ENCODE measurements around the gene ESF1.

DNA sequence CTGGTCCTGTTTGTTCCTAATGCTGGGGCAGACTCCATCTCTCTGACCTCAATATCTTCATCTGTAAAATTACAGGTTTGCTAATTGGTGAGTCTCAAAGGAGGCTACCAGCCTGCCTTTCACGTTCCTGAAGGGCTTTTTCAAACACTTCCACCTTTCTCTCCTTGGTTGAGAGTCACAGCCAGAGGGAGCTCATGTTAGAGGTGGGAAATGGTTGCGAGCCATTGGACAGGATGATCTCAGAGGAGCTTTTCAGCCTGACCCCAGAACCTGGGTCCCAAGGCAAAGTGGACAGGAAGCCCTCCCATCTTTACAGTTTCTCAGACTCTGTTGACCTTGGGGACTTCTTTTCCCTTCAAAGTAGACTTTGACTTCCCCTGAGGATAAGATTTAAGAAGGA lies 37.7 kb upstream of the ESF1 start:
- TF ChIP-seq, protein P1, sequence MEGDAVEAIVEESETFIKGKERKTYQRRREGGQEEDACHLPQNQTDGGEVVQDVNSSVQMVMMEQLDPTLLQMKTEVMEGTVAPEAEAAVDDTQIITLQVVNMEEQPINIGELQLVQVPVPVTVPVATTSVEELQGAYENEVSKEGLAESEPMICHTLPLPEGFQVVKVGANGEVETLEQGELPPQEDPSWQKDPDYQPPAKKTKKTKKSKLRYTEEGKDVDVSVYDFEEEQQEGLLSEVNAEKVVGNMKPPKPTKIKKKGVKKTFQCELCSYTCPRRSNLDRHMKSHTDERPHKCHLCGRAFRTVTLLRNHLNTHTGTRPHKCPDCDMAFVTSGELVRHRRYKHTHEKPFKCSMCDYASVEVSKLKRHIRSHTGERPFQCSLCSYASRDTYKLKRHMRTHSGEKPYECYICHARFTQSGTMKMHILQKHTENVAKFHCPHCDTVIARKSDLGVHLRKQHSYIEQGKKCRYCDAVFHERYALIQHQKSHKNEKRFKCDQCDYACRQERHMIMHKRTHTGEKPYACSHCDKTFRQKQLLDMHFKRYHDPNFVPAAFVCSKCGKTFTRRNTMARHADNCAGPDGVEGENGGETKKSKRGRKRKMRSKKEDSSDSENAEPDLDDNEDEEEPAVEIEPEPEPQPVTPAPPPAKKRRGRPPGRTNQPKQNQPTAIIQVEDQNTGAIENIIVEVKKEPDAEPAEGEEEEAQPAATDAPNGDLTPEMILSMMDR (IDR thresholded peaks at IDR 0.05): no peak
- TF ChIP-seq POLR2A (IDR thresholded peaks at IDR 0.05): no peak

Measured in esophagus squamous epithelium (tissue), 4 donors.